Measurements from ENCODE around the gene C2CD2L.

C2CD2L gene

GRCh38 chr11:119091966-119092879 is 14.9 kb upstream of the C2CD2L start:
- Histone ChIP-seq H3K27ac (ENCODE audit: low read length, poor library complexity, severe bottlenecking) (no peak overlapping the region), H2AK5ac (ENCODE audit: low read length, severe bottlenecking) (no peak overlapping the region), H2BK120ac (ENCODE audit: low read depth, low read length) (no peak overlapping the region), H2BK12ac (ENCODE audit: low read length in 2 of 2) (no peak overlapping the region), H3K14ac (ENCODE audit: low read length in 2 of 2) (no peak overlapping the region), H4K91ac (ENCODE audit: low read length) (no peak overlapping the region), H3K4me1 (ENCODE audit: control insufficient read depth, insufficient read depth, low read depth, low read length) (peaks cover 19% of the 10 kb centered on the region), H2BK5ac (ENCODE audit: low read depth, low read length, poor library complexity, severe bottlenecking) (no peak overlapping the region), H3K79me1 (replicated peaks; ENCODE audit: low read length, poor library complexity, severe bottlenecking) (peaks cover 19% of the 10 kb centered on the region), H3K4me3 (ENCODE audit: insufficient read depth in 1 of 2, low read depth in 1 of 2, low read length in 2 of 2) (no peak overlapping the region), H2BK15ac (ENCODE audit: low read depth, poor library complexity, severe bottlenecking) (no peak overlapping the region), H4K8ac (ENCODE audit: low read length) (no peak overlapping the region), H3K23ac (ENCODE audit: low read length in 2 of 2) (no peak overlapping the region), H3K36me3 (ENCODE audit: control insufficient read depth in 1 of 2, insufficient read depth in 2 of 2, low read depth in 1 of 2, low read length in 2 of 2) (peaks cover 36 to 57% of the 10 kb centered on the region in 2 experiments), H3K18ac (ENCODE audit: low read depth in 1 of 2, low read length in 2 of 2) (no peak overlapping the region), H2AFZ (ENCODE audit: low read depth, low read length) (no peak overlapping the region), H3K27me3 (ENCODE audit: control insufficient read depth in 1 of 2, insufficient read depth in 1 of 2, low read length in 2 of 2) (no peaks in the 10 kb centered on the region), H3K9ac (ENCODE audit: low read length) (peak overlapping the region; percentile 89), H3K9me3 (ENCODE audit: control insufficient read depth, low read length) (no peaks in the 10 kb centered on the region), H3K4ac (ENCODE audit: low read depth in 1 of 2, low read length in 2 of 2) (no peak overlapping the region), H3K4me2 (ENCODE audit: low read length, poor library complexity, severe bottlenecking) (no peak overlapping the region)
- no peak for DNase-seq
- WGBS: 90% methylated on average over 13 of the region's 13 CpGs

GRCh38 chr11:119092880-119093842 is 14.0 kb upstream of the C2CD2L start:
- Histone ChIP-seq H2AFZ (ENCODE audit: low read depth, low read length) (no peak overlapping the region), H4K8ac (ENCODE audit: low read length) (no peak overlapping the region), H3K27me3 (ENCODE audit: control insufficient read depth in 1 of 2, insufficient read depth in 1 of 2, low read length in 2 of 2) (no peaks in the 10 kb centered on the region), H2BK5ac (ENCODE audit: low read depth, low read length, poor library complexity, severe bottlenecking) (no peak overlapping the region), H3K79me1 (replicated peaks; ENCODE audit: low read length, poor library complexity, severe bottlenecking) (peaks cover 12% of the 10 kb centered on the region), H3K4me2 (ENCODE audit: low read length, poor library complexity, severe bottlenecking) (peak overlapping the region; percentile 96), H3K14ac (ENCODE audit: low read length in 2 of 2) (no peak overlapping the region), H3K9ac (ENCODE audit: low read length) (peak overlapping the region; percentile 89), H2BK12ac (ENCODE audit: low read length in 2 of 2) (no peak overlapping the region), H3K4me1 (ENCODE audit: control insufficient read depth, insufficient read depth, low read depth, low read length) (peaks cover 16% of the 10 kb centered on the region), H3K9me3 (ENCODE audit: control insufficient read depth, low read length) (no peaks in the 10 kb centered on the region), H3K27ac (ENCODE audit: low read length, poor library complexity, severe bottlenecking) (peak overlapping the region; percentile 24), H2AK5ac (ENCODE audit: low read length, severe bottlenecking) (no peak overlapping the region), H3K4ac (ENCODE audit: low read depth in 1 of 2, low read length in 2 of 2) (peak overlapping the region in 1 of 2 experiments; percentile 1), H2BK120ac (ENCODE audit: low read depth, low read length) (no peak overlapping the region), H3K4me3 (ENCODE audit: insufficient read depth in 1 of 2, low read depth in 1 of 2, low read length in 2 of 2) (peak overlapping the region in 1 of 2 experiments; percentile 94), H2BK15ac (ENCODE audit: low read depth, poor library complexity, severe bottlenecking) (no peak overlapping the region), H4K91ac (ENCODE audit: low read length) (no peak overlapping the region), H3K36me3 (ENCODE audit: control insufficient read depth in 1 of 2, insufficient read depth in 2 of 2, low read depth in 1 of 2, low read length in 2 of 2) (peaks cover 42 to 67% of the 10 kb centered on the region in 2 experiments), H3K23ac (ENCODE audit: low read length in 2 of 2) (peak overlapping the region in 1 of 2 experiments; percentile 48), H3K18ac (ENCODE audit: low read depth in 1 of 2, low read length in 2 of 2) (no peak overlapping the region)
- WGBS: 66% methylated on average over 12 of the region's 12 CpGs
- DNase-seq: peak; percentile 19

GRCh38 chr11:119093942-119094815 is 13.0 kb upstream of the C2CD2L start:
- 0% methylated on average over 70 of the region's 81 CpGs for WGBS

More at GRCh38 chr11:119093942-119094815, 13.0 kb upstream of the C2CD2L start:
- Histone ChIP-seq H3K9me3 (ENCODE audit: control insufficient read depth, low read length) (no peaks in the 10 kb centered on the region), H2AK5ac (ENCODE audit: low read length, severe bottlenecking) (no peak overlapping the region), H3K23ac (ENCODE audit: low read length in 2 of 2) (peak overlapping the region in 1 of 2 experiments; percentile 59), H2BK12ac (ENCODE audit: low read length in 2 of 2) (no peak overlapping the region), H3K4ac (ENCODE audit: low read depth in 1 of 2, low read length in 2 of 2) (peak overlapping the region; percentile 12 to 18), H3K14ac (ENCODE audit: low read length in 2 of 2) (no peak overlapping the region), H2BK120ac (ENCODE audit: low read depth, low read length) (no peak overlapping the region), H3K4me1 (ENCODE audit: control insufficient read depth, insufficient read depth, low read depth, low read length) (peaks cover 16% of the 10 kb centered on the region), H3K36me3 (ENCODE audit: control insufficient read depth in 1 of 2, insufficient read depth in 2 of 2, low read depth in 1 of 2, low read length in 2 of 2) (peaks cover 43 to 67% of the 10 kb centered on the region in 2 experiments), H4K91ac (ENCODE audit: low read length) (no peak overlapping the region), H3K9ac (ENCODE audit: low read length) (peak overlapping the region; percentile 89), H3K27ac (ENCODE audit: low read length, poor library complexity, severe bottlenecking) (peak overlapping the region; percentile 45), H2AFZ (ENCODE audit: low read depth, low read length) (no peak overlapping the region), H3K18ac (ENCODE audit: low read depth in 1 of 2, low read length in 2 of 2) (peak overlapping the region; percentile 40 to 85), H3K27me3 (ENCODE audit: control insufficient read depth in 1 of 2, insufficient read depth in 1 of 2, low read length in 2 of 2) (no peaks in the 10 kb centered on the region), H2BK15ac (ENCODE audit: low read depth, poor library complexity, severe bottlenecking) (no peak overlapping the region), H3K79me1 (replicated peaks; ENCODE audit: low read length, poor library complexity, severe bottlenecking) (peaks cover 11% of the 10 kb centered on the region), H3K4me3 (ENCODE audit: insufficient read depth in 1 of 2, low read depth in 1 of 2, low read length in 2 of 2) (peak overlapping the region; percentile 85 to 94), H4K8ac (ENCODE audit: low read length) (no peak overlapping the region), H2BK5ac (ENCODE audit: low read depth, low read length, poor library complexity, severe bottlenecking) (no peak overlapping the region), H3K4me2 (ENCODE audit: low read length, poor library complexity, severe bottlenecking) (peak overlapping the region; percentile 96)
- peak; percentile 64 for DNase-seq
